IPS DF 19.7 (cell line): Measurements from ENCODE around the gene SESTD1.
"Not testable (repeated sequence)": the region's sequence is repeated elsewhere in the genome, so short reads cannot be mapped to it uniquely, and the experiment has no call there.

Source experiments
- DNase-seq: peaks from one replicate; pipeline ENCODE4 v3.0.0-alpha.2; 2013; ENCODE audit warnings: low read depth, low spot score

The SESTD1 gene

DNA sequence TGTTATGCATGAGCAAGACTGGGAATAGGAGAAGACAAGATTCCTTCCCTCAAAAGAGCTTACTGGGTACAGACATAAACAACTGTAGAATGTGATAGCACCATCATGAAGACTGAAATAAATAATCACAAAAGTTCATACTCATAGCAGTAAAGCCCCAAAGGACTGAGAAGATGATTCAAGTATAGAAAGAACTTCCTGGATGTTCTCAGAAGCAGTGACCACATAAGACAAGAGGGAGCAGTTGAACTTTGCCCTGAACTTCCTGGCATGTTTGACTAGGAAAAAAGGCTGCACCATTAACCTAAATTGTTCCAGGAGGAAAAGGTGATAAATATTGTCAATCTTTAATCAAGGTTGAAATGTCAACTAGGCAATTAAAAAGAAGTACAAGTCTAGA is 156.9 kb downstream of the SESTD1 start:
- DNase-seq, result no peak

DNA sequence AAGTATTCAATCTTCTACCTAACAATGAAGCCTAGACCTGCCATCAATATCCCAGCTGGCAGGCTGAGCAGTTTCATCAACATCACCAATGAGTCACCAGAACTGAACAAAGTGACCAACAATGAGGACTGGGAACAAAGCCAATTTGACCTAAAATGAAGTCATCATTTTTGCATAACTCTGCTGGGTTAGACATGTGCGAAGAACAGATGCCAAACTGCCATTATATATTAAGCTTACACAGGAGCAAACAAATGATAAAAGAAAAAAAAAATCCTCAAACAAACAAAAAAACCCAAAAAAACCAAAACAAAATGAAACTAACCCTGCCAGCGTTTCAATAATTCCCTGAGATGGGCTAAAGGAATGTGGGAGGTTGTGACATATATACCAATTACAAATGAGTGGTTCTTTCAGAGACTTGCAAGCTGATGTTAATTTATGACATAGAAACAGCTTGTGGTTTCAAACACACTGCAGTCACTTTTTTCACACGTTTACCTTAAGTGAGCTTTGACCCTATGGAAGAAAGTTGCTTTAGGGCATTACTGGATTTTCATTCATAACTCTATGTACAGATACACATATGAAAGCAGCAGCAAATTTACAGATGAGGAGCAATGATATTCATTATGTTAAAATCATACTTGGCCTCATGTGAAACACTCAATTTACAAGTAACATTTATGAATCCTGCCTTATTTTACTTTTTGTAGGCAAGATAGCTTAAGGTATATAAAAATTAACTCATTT is 157.8 kb downstream of the SESTD1 start:
- DNase-seq, result no peak

DNA sequence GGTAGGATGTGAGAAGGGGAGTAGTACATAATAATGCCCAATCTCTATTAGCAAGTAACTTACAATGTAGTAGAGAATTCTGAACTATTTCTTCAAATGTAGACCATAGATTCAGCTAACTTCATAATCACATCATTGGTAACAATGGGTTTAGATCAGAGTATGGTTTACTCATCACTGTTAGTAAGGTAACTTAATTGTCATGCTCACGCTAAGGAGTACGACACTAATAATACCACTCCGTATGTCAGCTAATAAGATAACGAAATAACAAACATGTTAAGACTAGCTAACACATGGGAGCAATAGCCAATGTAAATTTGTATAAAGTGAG is 158.3 kb downstream of the SESTD1 start:
- no peak for DNase-seq

DNA sequence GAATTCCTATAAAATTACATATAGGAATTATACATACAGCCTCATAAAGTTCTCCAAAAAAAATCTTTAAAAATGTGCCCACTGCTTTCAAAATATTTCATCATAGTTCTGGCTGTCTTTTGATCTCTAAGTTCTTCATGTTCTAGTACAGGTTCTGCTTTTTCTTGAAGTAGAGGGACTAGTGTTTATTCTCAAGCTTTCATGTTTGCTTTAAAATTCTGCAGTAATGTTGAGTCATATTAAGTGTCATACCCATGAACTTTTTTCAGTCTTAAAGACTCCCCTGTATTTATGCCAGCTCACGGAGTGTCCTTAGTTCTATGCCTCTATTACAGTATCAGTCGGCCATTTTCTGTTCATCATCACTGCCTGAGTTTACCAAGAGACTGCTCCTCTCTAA is 159.9 kb downstream of the SESTD1 start:
- no peak for DNase-seq

DNA sequence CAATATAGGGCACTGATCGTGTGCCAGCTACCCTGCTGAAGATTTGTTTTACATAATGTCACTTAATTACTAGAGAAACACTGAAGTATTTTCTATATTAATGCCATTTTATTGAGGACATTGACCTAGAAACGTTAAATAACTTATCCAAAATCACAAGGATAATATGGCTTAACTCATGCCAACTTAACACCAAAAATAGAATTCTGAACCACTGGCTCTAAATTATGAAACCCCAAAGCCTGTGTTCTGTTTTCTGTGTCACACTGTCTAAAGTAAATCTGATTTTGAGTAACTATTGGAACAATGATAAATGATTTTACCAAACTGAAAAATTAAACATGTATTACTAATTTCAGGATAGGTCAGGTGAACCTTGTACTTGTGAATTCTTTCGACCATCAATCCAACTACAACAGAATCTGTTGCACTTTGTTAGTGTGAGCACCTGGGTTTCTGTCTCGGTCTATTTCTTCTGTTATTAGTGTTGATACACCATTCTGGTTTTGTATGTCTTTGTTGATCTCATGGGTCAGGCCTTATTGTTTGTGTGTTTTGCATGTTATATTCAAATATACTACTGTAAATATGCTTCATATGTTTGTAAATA is 166.4 kb downstream of the SESTD1 start:
- DNase-seq, result no peak

DNA sequence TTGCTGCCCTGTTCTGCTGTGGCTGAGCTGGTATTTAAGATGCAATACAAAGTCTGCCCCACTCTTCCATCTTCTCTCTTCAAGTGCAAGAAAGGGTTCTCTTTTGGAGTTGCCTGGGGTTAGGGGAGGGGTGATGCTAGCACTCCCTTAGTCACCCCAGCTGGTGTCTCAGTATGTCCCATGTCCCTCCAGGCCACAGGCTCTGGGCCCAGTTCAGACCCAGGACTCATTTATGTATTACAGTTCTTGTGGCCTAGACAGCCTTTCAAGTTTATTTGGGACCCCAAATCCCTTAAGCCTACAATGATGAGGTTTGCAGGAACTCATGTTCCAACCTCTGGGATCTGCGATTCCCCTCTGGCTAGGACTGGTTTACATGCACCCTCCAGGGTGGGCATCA is 167.5 kb downstream of the SESTD1 start:
- DNase-seq, result no peak

DNA sequence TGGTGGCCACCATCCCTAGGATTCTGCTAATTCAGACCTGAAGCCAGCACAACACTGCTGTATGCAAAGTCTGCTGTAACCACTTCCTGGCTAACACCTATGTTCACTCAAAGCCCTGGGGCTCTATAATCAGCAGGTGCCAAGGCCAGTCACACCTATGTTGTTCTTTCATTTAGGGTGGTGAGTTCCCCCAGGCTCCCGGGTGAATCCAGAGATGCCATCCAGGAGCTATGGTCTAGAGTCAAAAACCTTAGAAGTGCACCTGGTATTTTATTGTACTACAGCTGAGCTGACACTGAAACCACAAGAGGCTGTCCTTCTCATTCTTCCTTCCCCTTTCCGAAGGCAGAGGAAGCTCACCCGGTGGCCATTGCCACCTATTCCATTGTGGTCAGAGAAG is 168.5 kb downstream of the SESTD1 start:
- no peak for DNase-seq

DNA sequence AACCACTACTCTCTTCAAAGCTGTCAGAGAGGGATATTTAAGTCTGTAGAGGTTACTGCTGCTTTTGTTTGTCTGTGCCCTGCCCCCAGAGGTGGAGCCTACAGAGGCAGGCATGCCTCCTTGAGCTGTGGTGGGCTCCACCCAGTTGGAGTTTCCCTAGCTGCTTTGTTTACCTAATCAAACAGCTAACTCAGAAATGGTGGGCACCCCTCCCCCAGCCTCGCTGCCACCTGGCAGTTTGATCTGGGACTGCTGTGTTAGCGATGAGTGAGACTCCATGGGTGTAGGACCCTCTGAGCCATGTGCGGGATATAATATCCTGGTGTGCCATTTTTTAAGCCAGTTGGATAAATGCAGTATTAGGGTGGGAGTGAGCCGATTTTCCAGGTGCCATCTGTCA is 171.7 kb downstream of the SESTD1 start:
- not testable (repeated sequence) for DNase-seq

DNA sequence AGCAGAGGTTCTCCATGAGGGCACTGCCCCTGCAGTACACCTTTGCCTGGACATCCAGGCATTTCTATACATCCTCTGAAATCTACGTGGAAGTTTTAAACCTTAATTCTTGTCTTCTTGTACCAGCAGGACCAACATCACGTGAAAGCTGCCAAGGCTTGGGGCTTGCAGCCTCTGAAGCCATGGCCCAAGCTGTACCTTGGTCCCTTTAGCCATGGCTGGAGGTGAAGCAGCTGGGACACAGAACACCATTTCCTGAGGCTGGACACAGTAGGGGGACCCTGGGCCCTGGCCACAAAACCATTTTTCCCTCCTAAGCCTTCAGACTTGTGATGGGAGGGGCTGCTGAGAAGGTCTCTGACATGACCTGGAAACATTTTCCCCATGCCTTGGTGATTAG is 181.9 kb downstream of the SESTD1 start:
- no peak for DNase-seq

DNA sequence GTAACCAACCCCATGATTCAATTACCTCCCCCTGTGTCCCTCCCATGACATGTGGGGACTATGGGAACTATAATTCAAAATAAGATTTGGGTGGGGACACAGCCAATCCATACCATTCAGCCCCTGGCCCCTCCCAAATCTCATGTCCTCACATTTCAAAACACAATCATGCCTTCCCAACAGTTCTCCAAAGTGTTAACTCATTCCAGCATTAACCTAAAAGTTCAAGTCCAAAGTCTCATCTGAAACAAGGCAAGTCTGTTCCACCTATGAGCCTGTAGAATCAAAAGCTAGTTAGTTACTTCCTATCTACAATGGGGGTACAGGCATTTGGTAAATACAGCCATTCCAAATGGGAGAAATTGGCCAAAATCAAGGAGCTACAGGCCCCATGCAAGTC is 182.7 kb downstream of the SESTD1 start:
- no peak for DNase-seq

DNA sequence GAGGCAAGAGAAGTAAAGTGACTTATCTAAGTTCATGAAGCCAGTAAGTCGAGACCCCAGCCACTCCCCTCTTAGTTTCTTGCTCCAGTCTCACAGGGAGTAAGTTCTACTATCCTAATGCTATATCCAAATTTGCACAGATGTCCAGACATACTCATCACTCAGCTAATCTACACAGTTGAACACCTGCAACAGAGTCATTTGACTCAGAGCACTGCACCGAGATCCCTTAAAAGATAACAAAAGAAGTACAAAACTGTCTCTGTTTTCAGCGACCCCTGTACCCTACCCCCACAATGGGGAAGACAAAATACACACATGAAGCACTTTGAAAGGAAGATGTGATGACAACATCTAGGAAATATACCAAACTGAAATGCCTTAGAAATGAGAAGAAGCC is 192.1 kb downstream of the SESTD1 start:
- no peak for DNase-seq

DNA sequence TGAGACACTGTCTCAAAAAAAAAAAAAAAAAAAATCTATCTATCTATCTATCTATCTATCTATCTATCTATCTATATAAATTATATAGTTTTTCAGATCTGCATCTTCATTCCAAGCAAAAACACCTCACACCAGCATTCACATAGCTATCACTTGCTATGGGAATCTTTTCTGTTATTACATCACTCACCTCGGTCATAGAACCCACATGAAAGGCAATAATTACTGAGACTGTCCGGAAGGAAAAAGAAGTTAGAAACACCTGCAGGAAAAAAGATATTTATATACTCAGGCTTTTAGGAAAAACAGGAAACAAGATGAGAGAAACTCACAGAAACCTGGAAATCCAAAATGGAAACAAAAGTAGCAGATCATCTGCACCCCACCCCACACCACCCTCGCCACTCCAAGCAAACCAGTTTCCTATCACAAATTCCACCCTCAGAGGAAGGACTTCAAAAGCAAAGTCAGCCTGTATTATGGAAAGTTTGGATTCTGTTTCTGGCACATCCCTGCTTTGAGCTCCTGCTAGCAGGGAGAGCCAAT is 192.7 kb downstream of the SESTD1 start:
- no peak for DNase-seq

DNA sequence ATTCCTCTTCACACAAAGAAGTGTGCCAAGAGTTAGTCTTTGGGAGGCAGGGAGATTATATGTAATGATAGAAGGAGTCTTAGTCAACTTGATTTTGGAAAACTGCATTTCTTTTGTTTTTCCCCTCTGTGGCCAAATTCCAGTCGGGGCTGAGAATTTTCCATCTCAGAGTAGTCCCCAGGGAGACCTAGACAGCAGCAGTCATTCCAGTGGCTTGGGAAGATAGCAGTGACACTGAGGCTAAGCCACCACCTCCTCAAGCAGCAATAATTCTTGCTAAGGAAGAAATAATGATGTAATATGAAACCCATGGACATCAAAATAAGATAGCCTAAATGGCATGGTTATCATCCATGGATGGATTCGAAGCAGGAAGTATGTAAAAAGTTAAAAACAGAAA is 193.7 kb downstream of the SESTD1 start:
- DNase-seq, result no peak

DNA sequence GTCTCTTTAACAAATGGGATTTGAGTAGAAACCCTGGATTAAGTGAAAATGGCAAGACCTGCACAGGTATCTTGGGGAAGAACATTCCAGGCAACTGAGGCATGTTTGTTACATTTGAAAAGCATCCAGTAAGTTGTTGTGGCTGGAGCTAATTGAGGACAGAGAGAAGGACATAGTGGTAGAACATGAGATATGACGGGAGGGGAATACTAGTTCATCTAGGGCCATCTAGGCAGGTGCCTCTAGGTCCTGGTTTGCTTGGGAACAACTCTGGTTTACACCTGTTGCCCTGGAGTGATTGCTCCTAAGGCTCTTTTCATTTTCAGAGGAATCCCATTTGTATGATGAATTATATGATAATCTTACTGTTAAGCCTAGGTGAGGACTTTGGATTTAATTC is 194.9 kb downstream of the SESTD1 start:
- DNase-seq, result no peak

DNA sequence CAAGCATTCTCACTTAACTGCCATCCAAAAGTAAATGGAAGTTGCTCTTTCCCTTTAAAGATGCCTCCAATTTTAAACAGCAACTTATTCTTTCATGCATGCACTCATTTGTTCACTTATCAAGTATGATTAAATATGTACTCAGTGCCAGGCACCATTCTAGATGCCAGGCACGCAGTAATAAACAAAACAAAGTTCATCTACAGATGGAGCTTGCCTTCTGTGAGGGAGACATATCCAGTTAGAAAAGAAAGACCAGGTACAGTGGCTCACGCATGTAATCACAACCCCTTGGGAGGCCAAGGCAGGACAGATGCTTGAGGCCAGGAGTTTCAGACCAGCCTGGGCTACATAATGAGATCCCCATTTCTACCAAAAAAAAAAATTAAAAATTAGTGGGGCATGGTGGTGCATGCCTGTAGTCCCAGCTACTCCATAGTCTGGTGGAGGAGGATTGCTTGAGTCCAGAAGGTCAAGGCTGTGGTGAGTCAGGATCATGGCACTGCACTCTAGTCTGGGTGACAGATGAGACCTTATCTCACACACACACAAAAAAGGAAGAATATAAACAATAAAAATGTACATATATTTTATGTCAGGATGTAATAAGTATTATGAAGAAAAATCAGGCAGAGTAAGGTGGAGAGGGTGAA is 195.5 kb downstream of the SESTD1 start:
- no peak for DNase-seq

DNA sequence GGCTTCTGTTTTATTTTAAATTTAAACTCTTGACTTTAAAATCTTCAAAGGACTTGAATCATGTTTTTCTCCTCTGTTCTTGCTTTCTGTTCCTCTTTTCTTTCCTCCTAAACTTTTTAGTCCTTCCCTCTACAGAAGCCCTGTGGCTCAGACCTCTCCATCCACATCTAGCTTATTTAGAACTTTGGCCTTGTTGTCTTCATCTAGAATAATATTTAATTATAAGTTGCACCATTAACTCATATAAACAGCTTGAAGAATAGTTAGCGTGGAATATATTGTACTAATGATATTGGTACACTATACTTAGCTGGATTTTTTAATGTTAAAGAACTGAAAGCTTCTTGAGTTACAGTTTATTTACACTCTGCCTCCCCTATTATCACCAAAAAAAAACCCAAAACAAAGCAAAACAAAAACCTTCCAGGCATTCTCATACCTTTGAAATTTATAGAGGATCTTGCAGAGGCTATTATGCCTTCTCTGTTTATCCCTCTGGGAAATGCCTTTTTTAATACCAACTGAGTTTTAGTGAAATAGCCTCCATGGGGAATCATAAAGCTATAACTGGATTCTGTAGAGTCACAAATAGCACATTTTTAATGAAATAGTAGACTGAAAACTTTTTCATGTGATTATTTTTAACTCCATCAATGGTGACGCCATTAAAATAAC is 205.5 kb downstream of the SESTD1 start:
- DNase-seq, result no peak

DNA sequence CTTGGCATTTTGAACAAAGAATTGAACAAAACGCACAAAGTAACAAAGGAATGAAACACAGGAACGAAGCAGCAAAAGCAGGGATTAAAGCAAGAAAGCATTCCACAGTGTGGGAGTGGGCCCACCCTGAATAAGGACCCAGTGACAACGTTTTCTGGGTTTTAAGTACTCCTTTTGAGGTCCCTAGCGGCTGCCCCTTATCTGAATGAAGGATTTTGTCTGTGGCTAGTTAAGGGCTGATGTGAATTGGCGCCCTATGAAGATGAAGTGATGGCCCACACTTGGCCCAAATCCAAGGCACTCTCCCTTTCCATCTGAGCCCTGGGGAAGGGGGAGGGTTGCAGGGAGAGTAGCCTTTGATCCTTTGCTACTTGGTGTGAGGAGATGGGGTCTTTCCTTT is 206.9 kb downstream of the SESTD1 start:
- DNase-seq, result no peak

DNA sequence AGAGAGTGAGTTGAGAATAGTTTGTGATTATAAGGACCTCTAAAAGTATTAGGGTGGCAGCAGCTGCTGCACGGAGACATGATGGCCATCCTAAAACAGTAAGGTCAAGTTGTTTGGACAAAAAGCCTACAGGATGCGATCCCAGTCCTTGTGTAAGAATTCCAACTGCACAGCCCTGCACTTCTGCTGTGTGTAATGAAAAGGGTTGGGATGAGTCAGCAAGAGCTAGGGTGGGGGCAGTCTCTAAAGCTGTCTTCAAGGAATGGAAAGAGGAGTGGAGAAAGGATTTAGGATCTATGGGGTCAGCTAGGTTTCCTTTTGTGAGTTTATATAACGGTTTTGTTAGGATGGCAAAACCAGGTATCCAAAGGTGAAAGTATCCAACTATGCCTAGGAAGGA is 211.1 kb downstream of the SESTD1 start:
- not testable (repeated sequence) for DNase-seq
